ENCODE measurements around the gene MAPKAP1.

- TF ChIP-seq CTCF (IDR thresholded peaks at IDR 0.05; ENCODE audit: insufficient read depth, low read length, poor library complexity, severe bottlenecking) (no peak), EZH2phosphoT487 (conservative IDR thresholded peaks at IDR 0.05; ENCODE audit: low read length) (no peak)
Observed at GRCh38 chr9:125410522-125410894, 296.5 kb downstream of the MAPKAP1 start.
